ENCODE measurements around the gene CCR6. TPM values are rescaled to one million over a fixed set of nuclear protein-coding genes. Genes with fewer than 3 reads are reported as not detected.
"Not testable (repeated sequence)": the region's sequence is repeated elsewhere in the genome, so short reads cannot be mapped to it uniquely, and the experiment has no call there.

The CCR6 gene
- total RNA-seq, 1 donor from 2014 or later, result not detected

GRCh38 chr6:167079853-167080297, 43.0 kb upstream of the CCR6 start:
- H3K27ac Mint-ChIP-seq (ENCODE audit: unreplicated experiment), result no peak overlapping the region
- no peaks in the 10 kb centered on the region for H3K9me3 Mint-ChIP-seq (ENCODE audit: unreplicated experiment)
- TF ChIP-seq CTCF (IDR thresholded peaks at IDR 0.05; ENCODE audit: unreplicated experiment), result no peak

GRCh38 chr6:167087857-167088354, 35.0 kb upstream of the CCR6 start:
- Mint-ChIP-seq H3K36me3 (ENCODE audit: low read depth, unreplicated experiment) (peaks cover 4% of the 10 kb centered on the region), H3K4me1 (ENCODE audit: unreplicated experiment) (peaks cover 19% of the 10 kb centered on the region), H3K9me3 (ENCODE audit: unreplicated experiment) (no peaks in the 10 kb centered on the region), H3K4me3 (ENCODE audit: unreplicated experiment) (no peak overlapping the region), H3K27me3 (ENCODE audit: unreplicated experiment) (peaks cover 2% of the 10 kb centered on the region), H3K27ac (ENCODE audit: unreplicated experiment) (no peak overlapping the region)
- TF ChIP-seq CTCF (IDR thresholded peaks at IDR 0.05; ENCODE audit: unreplicated experiment), result no peak
- no peak for DNase-seq (ENCODE audit: low spot score)

More at GRCh38 chr6:167079853-167080297, 43.0 kb upstream of the CCR6 start:
- Mint-ChIP-seq H3K36me3 (ENCODE audit: low read depth, unreplicated experiment) (no peaks in the 10 kb centered on the region), H3K4me1 (ENCODE audit: unreplicated experiment) (no peaks in the 10 kb centered on the region), H3K27me3 (ENCODE audit: unreplicated experiment) (no peaks in the 10 kb centered on the region), H3K4me3 (ENCODE audit: unreplicated experiment) (no peak overlapping the region)
- DNase-seq (ENCODE audit: low spot score), result no peak

GRCh38 chr6:167088741-167089140, 34.2 kb upstream of the CCR6 start:
- not testable (repeated sequence) for H3K27me3 Mint-ChIP-seq (ENCODE audit: unreplicated experiment); H3K27ac Mint-ChIP-seq (ENCODE audit: unreplicated experiment); H3K36me3 Mint-ChIP-seq (ENCODE audit: low read depth, unreplicated experiment); H3K9me3 Mint-ChIP-seq (ENCODE audit: unreplicated experiment); DNase-seq (ENCODE audit: low spot score); H3K4me3 Mint-ChIP-seq (ENCODE audit: unreplicated experiment)
- peaks cover 19% of the 10 kb centered on the region for H3K4me1 Mint-ChIP-seq (ENCODE audit: unreplicated experiment)

GRCh38 chr6:167089243-167090142, 33.4 kb upstream of the CCR6 start:
- TF ChIP-seq CTCF (IDR thresholded peaks at IDR 0.05; ENCODE audit: unreplicated experiment), result no peak
- Mint-ChIP-seq H3K4me1 (ENCODE audit: unreplicated experiment) (peaks cover 23% of the 10 kb centered on the region), H3K36me3 (ENCODE audit: low read depth, unreplicated experiment) (peaks cover 7% of the 10 kb centered on the region)

GRCh38 chr6:167090171-167090570, 32.7 kb upstream of the CCR6 start:
- H3K27ac Mint-ChIP-seq (ENCODE audit: unreplicated experiment), result no peak overlapping the region
- H3K9me3 Mint-ChIP-seq (ENCODE audit: unreplicated experiment), result no peaks in the 10 kb centered on the region
- H3K4me3 Mint-ChIP-seq (ENCODE audit: unreplicated experiment), result no peak overlapping the region
- DNase-seq (ENCODE audit: low spot score), result no peak
- no peak for TF ChIP-seq CTCF (IDR thresholded peaks at IDR 0.05; ENCODE audit: unreplicated experiment)
- H3K4me1 Mint-ChIP-seq (ENCODE audit: unreplicated experiment), result peaks cover 27% of the 10 kb centered on the region
- H3K27me3 Mint-ChIP-seq (ENCODE audit: unreplicated experiment), result peaks cover 2% of the 10 kb centered on the region
- H3K36me3 Mint-ChIP-seq (ENCODE audit: low read depth, unreplicated experiment), result peaks cover 8% of the 10 kb centered on the region

More at GRCh38 chr6:167089243-167090142, 33.4 kb upstream of the CCR6 start:
- Mint-ChIP-seq H3K4me3 (ENCODE audit: unreplicated experiment) (no peak overlapping the region), H3K27me3 (ENCODE audit: unreplicated experiment) (peaks cover 2% of the 10 kb centered on the region), H3K27ac (ENCODE audit: unreplicated experiment) (no peak overlapping the region), H3K9me3 (ENCODE audit: unreplicated experiment) (no peaks in the 10 kb centered on the region)
- no peak for DNase-seq (ENCODE audit: low spot score)

Measured in endothelial cell (in vitro differentiated cells).